ENCODE measurements around the gene MMS19.

DNA sequence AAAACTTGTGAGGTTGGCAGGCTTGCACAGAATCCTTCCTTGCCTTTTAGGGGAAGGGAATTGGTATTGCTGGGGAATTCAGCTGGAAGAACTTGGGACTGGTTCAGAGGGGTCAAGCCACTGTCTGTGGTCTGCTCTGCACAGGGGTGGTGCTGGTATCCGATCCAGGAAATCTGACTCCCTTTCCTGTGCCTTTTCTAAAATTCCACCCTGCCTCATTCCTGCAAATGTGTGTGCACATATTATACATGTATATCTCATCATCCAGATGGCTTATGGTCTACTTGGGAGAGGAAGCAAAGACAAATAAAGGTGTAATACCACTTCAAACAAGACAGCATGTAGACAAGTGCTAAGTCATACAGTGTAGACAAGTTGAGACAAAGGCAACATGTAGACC lies 14.8 kb upstream of the MMS19 start:
- TF ChIP-seq, protein P1, sequence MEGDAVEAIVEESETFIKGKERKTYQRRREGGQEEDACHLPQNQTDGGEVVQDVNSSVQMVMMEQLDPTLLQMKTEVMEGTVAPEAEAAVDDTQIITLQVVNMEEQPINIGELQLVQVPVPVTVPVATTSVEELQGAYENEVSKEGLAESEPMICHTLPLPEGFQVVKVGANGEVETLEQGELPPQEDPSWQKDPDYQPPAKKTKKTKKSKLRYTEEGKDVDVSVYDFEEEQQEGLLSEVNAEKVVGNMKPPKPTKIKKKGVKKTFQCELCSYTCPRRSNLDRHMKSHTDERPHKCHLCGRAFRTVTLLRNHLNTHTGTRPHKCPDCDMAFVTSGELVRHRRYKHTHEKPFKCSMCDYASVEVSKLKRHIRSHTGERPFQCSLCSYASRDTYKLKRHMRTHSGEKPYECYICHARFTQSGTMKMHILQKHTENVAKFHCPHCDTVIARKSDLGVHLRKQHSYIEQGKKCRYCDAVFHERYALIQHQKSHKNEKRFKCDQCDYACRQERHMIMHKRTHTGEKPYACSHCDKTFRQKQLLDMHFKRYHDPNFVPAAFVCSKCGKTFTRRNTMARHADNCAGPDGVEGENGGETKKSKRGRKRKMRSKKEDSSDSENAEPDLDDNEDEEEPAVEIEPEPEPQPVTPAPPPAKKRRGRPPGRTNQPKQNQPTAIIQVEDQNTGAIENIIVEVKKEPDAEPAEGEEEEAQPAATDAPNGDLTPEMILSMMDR (IDR thresholded peaks at IDR 0.05 in 4 of 5, conservative IDR thresholded peaks at IDR 0.05 in 1 of 5): no peak
- no peak for TF ChIP-seq POLR2A (IDR thresholded peaks at IDR 0.05)
